Measurements from ENCODE around the gene CLCNKA.

Gene CLCNKA

GRCh38 chr1:16047791-16048475 lies 26.1 kb downstream of the CLCNKA start:
- Histone ChIP-seq H3K4me3 (ENCODE audit: low read length) (no peak overlapping the region), H3K9me2 (replicated peaks; ENCODE audit: insufficient read depth, low read length) (no peaks in the 10 kb centered on the region), H4K20me1 (ENCODE audit: insufficient read depth, low read length) (no peaks in the 10 kb centered on the region), H3K9me3 (replicated peaks; ENCODE audit: insufficient read depth, low read length) (no peaks in the 10 kb centered on the region), H3K4me2 (ENCODE audit: low read depth, low read length) (no peak overlapping the region), H3K9ac (ENCODE audit: low read length) (no peak overlapping the region), H3F3A (ENCODE audit: insufficient read depth, low read length) (no peaks in the 10 kb centered on the region), H3K27me3 (replicated peaks; ENCODE audit: insufficient read depth, low read length) (peaks cover 74% of the 10 kb centered on the region), H3K27ac (ENCODE audit: low read length) (no peak overlapping the region), H3K79me2 (ENCODE audit: low read length) (no peaks in the 10 kb centered on the region), H3K4me1 (ENCODE audit: low read length) (no peaks in the 10 kb centered on the region), H2AFZ (ENCODE audit: low read length) (no peak overlapping the region), H3K36me3 (replicated peaks; ENCODE audit: insufficient read depth, low read length) (no peaks in the 10 kb centered on the region)
- TF ChIP-seq EZH2phosphoT487 (IDR thresholded peaks at IDR 0.05; ENCODE audit: low read length) (no peak), CTCF (IDR thresholded peaks at IDR 0.05; ENCODE audit: low read length) (no peak), EZH2 (optimal IDR thresholded peaks at IDR 0.05; ENCODE audit: low read depth, low read length) (no peak)
- DNase-seq: no peak

GRCh38 chr1:16048573-16049189 lies 26.8 kb downstream of the CLCNKA start:
- DNase-seq: no peak
- Histone ChIP-seq H3K79me2 (ENCODE audit: low read length) (no peaks in the 10 kb centered on the region), H3K4me3 (ENCODE audit: low read length) (no peak overlapping the region), H2AFZ (ENCODE audit: low read length) (no peak overlapping the region), H3K27ac (ENCODE audit: low read length) (no peak overlapping the region), H3K4me1 (ENCODE audit: low read length) (peaks cover 4% of the 10 kb centered on the region; the same call in 1 of the 2 replicates), H3K9me3 (replicated peaks; ENCODE audit: insufficient read depth, low read length) (no peaks in the 10 kb centered on the region), H3F3A (ENCODE audit: insufficient read depth, low read length) (no peaks in the 10 kb centered on the region), H3K36me3 (replicated peaks; ENCODE audit: insufficient read depth, low read length) (no peaks in the 10 kb centered on the region), H3K9me2 (replicated peaks; ENCODE audit: insufficient read depth, low read length) (no peaks in the 10 kb centered on the region), H4K20me1 (ENCODE audit: insufficient read depth, low read length) (no peaks in the 10 kb centered on the region), H3K4me2 (ENCODE audit: low read depth, low read length) (no peak overlapping the region), H3K9ac (ENCODE audit: low read length) (no peak overlapping the region), H3K27me3 (replicated peaks; ENCODE audit: insufficient read depth, low read length) (peaks cover 67% of the 10 kb centered on the region)
- TF ChIP-seq CTCF (IDR thresholded peaks at IDR 0.05; ENCODE audit: low read length): no peak
- TF ChIP-seq EZH2 (optimal IDR thresholded peaks at IDR 0.05; ENCODE audit: low read depth, low read length): no peak
- no peak for TF ChIP-seq EZH2phosphoT487 (IDR thresholded peaks at IDR 0.05; ENCODE audit: low read length)

GRCh38 chr1:16050328-16050727 lies 28.5 kb downstream of the CLCNKA start:
- H3K4me2 ChIP-seq (ENCODE audit: low read depth, low read length): no peak overlapping the region
- H3K4me1 ChIP-seq (ENCODE audit: low read length): peaks cover 12% of the 10 kb centered on the region; the same call in 1 of the 2 replicates
- H3K9ac ChIP-seq (ENCODE audit: low read length): no peak overlapping the region
- peaks cover 52% of the 10 kb centered on the region for H3K27me3 ChIP-seq (replicated peaks; ENCODE audit: insufficient read depth, low read length)
- H3K9me3 ChIP-seq (replicated peaks; ENCODE audit: insufficient read depth, low read length): no peaks in the 10 kb centered on the region
- no peaks in the 10 kb centered on the region for H3K9me2 ChIP-seq (replicated peaks; ENCODE audit: insufficient read depth, low read length)
- H3F3A ChIP-seq (ENCODE audit: insufficient read depth, low read length): no peaks in the 10 kb centered on the region
- no peak overlapping the region for H3K4me3 ChIP-seq (ENCODE audit: low read length)
- H3K27ac ChIP-seq (ENCODE audit: low read length): no peak overlapping the region
- no peaks in the 10 kb centered on the region for H3K36me3 ChIP-seq (replicated peaks; ENCODE audit: insufficient read depth, low read length)
- no peak for TF ChIP-seq CTCF (IDR thresholded peaks at IDR 0.05; ENCODE audit: low read length)
- no peak for TF ChIP-seq EZH2phosphoT487 (IDR thresholded peaks at IDR 0.05; ENCODE audit: low read length)
- no peak for TF ChIP-seq EZH2 (optimal IDR thresholded peaks at IDR 0.05; ENCODE audit: low read depth, low read length)
- H4K20me1 ChIP-seq (ENCODE audit: insufficient read depth, low read length): no peaks in the 10 kb centered on the region
- no peaks in the 10 kb centered on the region for H3K79me2 ChIP-seq (ENCODE audit: low read length)
- H2AFZ ChIP-seq (ENCODE audit: low read length): no peak overlapping the region
- no peak for DNase-seq
